ENCODE measurements around the gene ADD1.

Gene ADD1

DNA sequence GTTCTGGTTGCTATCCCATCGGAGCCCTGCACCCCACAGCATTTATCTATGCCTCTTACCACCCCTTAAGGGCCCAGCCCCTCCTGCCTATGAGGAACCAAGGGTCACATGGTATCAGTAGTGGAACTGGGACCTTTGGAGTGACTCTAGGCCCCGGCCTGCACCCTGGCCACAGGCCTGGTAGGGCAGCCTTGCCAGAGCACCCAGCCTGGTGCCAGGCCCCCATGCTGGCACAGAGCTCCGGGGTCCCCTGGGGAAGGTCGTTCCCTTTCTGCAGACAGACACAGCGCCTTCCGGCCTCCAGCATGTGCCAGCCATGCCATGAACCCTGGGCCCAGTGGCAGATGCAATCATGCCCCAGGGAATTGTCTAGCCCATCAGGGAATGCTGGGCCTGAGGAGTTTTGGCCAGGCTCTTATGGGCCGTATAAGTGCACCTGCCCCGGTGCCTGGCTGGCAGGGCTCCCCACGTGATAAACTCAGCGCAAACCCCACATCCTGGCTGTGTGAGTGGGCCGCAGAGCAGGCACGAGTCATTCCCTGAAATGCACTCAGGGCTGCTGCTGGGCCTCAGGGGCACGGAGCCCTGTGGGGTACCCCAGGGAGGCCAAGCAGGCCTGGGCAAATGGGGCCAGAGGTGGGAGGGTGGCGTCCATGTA is 19.8 kb upstream of the ADD1 start:
- no peak overlapping the region for H3K4me3 ChIP-seq (ENCODE audit: low read depth, low read length)
- in situ Hi-C loops (cut with HindIII; ENCODE audit: low sequenced_read_pairs) = no loop called here
- DNase-seq (ENCODE audit: low read depth, low spot score) = no peak
- TF ChIP-seq, protein P1, sequence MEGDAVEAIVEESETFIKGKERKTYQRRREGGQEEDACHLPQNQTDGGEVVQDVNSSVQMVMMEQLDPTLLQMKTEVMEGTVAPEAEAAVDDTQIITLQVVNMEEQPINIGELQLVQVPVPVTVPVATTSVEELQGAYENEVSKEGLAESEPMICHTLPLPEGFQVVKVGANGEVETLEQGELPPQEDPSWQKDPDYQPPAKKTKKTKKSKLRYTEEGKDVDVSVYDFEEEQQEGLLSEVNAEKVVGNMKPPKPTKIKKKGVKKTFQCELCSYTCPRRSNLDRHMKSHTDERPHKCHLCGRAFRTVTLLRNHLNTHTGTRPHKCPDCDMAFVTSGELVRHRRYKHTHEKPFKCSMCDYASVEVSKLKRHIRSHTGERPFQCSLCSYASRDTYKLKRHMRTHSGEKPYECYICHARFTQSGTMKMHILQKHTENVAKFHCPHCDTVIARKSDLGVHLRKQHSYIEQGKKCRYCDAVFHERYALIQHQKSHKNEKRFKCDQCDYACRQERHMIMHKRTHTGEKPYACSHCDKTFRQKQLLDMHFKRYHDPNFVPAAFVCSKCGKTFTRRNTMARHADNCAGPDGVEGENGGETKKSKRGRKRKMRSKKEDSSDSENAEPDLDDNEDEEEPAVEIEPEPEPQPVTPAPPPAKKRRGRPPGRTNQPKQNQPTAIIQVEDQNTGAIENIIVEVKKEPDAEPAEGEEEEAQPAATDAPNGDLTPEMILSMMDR (IDR thresholded peaks at IDR 0.05; ENCODE audit: low read depth, low read length) = no peak

DNA sequence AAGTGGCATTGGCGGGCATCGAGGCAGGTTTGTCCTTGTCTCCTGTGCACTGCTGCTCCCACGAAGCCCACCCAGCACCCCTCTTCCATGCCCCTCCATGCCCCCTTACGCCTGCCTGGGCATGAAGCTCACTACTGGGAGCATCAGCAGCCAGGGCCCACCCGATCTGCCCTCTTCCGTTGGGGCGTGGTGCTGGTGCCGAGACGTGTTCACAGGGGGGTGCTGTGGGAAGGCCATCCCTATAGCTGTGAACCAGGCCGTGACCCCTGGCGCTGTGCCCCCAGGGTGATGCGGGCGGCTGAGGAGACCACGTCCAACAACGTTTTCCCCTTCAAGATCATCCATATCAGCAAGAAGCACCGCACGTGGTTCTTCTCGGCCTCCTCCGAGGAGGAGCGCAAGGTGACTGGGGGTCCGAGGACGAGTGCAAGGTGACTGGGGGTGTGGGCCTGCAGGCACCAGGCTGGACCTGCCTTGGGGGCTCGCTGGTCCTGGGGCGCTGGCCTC is 19.3 kb upstream of the ADD1 start:
- TF ChIP-seq, protein P1 (IDR thresholded peaks at IDR 0.05; ENCODE audit: low read depth, low read length) = no peak
- no peak overlapping the region for H3K4me3 ChIP-seq (ENCODE audit: low read depth, low read length)
- in situ Hi-C loops (cut with HindIII; ENCODE audit: low sequenced_read_pairs) = no loop called here
- no peak for DNase-seq (ENCODE audit: low read depth, low spot score)

DNA sequence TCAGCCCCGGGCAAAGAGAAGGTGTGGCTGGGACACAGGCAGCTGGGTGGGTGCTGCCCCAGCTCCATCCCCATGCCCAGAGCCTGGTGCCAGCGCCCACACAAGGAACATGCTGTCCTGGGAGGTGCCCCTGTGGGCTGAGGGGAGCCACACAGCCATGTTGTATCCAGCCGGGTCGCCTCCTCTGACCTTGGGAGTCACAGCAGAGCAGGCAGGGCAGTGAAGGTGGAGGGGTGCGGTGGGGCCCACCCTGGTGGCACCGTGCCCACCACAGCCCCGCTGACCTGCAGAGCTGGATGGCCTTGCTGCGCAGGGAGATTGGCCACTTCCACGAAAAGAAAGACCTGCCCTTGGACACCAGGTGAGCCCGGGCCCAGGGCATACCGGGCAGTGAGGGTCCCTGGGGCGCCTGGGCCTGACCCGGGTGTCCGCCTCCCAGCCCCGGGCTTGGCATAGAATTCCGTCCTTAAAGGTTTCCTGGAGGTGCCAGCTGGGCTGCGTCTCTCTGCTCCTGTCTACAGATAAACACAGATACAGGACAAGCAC is 18.7 kb upstream of the ADD1 start:
- H3K4me3 ChIP-seq (ENCODE audit: low read depth, low read length) = no peak overlapping the region
- no peak for DNase-seq (ENCODE audit: low read depth, low spot score)
- TF ChIP-seq, protein P1 (IDR thresholded peaks at IDR 0.05; ENCODE audit: low read depth, low read length) = no peak
- in situ Hi-C loops (cut with HindIII; ENCODE audit: low sequenced_read_pairs) = no loop called here

DNA sequence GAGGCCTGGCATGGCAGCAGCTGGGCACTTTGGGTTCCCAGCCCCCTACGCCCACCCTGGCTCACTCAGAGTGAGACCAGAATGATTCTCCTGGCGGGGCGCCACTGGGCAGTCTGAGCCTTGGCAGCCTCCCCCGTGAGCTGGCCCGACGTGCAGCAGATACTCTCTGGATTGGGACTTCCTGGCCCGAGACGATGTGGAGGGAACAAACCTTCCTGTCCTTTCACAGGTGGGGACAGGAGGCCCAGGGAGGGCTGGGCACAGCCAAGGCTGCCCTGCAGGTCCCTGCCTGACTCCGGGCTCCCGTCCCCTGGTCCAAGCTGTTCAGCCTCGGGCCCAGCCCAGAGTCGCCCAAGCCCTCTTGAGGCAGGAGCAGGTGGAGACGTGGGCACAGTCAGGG is 17.9 kb upstream of the ADD1 start:
- in situ Hi-C loops (cut with HindIII; ENCODE audit: low sequenced_read_pairs) = no loop called here
- H3K4me3 ChIP-seq (ENCODE audit: low read depth, low read length) = no peak overlapping the region
- DNase-seq (ENCODE audit: low read depth, low spot score) = no peak
- TF ChIP-seq, protein P1 (IDR thresholded peaks at IDR 0.05; ENCODE audit: low read depth, low read length) = no peak

DNA sequence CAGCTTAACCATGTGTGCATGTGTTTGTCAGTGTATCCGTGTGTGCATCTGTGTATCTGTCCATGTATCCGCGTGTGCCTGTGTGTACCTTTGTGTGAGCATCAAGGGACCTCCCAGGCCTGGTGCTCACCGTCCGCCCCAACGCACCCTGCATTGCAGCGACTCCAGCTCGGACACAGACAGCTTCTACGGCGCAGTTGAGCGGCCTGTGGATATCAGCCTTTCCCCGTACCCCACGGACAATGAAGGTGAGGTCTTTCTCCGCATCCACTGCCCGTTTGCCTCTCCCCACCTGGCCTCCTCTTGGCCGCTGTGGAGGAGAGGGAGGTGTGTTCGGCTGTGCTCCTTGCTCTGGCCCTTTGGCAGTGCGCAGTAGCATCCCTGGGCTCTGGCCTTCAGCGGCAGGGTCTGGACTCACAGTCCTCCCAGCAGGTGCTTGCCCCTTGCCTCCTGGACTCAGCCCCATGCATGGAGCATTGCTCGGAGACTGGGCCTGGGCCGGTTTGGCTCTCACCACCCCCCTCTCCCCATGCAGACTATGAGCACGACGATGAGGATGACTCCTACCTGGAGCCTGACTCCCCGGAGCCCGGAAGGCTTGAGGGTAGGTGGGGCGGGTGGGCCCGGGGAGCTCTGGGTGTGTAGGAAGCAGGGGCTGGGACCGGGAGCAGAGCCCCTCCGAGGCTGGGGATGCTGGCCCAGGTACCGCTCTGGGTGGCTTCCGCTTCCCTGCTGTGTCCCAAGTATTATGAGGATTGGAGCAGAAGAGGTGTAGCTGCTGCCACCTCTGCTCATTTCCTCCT is 16.4 kb upstream of the ADD1 start:
- H3K4me3 ChIP-seq (ENCODE audit: low read depth, low read length) = no peak overlapping the region
- TF ChIP-seq, protein P1 (IDR thresholded peaks at IDR 0.05; ENCODE audit: low read depth, low read length) = no peak
- no peak for DNase-seq (ENCODE audit: low read depth, low spot score)
- in situ Hi-C loops (cut with HindIII; ENCODE audit: low sequenced_read_pairs) = no loop called here

DNA sequence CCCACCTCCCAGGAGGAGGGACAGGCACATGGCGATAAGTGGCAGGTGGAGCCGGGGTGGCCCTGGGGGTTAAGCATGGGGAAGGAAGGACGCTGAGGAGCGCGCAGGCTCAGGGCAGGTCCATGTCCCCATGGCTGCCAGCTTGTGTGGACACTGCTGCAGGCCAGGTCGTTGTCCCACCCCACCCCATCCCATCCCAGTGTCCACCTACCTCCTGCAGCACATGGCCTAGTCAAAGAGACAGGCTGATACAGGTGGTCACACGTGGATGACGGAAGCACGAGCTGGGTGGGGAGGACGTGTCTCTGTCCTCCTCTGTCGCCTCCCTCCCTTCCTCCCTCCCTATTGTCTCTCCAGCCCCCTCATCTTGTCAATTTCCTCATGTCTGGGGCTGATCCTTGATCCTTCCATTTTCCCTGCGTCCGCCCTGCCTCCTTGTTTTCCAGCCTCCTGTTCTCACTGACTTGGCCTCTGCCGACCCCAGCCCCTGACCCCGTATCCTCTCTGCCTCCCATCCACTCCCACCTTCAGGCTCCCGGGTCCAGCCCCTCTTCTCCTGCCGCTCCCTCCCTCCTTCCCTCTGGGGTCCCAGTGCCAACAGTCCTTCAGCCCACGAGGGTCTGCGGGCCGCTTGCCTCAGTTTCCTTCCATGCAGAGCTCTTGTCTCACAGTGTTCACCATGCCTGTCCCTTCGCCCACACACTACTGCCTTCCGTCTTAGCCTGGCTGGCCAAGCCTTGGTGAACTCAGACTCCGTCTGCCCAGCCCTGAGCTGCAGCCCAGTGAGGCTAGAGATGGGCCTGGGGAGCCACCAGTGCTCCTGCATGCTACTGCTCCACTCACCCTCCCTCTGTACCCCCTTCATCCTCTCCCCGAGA is 15.5 kb upstream of the ADD1 start:
- H3K4me3 ChIP-seq (ENCODE audit: low read depth, low read length) = no peak overlapping the region
- in situ Hi-C loops (cut with HindIII; ENCODE audit: low sequenced_read_pairs) = no loop called here

More for the DNA sequence above, 15.5 kb upstream of the ADD1 start:
- TF ChIP-seq, protein P1 (IDR thresholded peaks at IDR 0.05; ENCODE audit: low read depth, low read length) = no peak
- no peak for DNase-seq (ENCODE audit: low read depth, low spot score)

All from astrocyte of the spinal cord (primary cell).